ENCODE measurements around the gene ADAM10. TPM values are rescaled to one million over a fixed set of nuclear protein-coding genes. Genes with fewer than 3 reads are reported as not detected.

Gene ADAM10
- total RNA-seq, 1 experiment from 2014 or later = 91.3 TPM

- Histone ChIP-seq H4K20me1 (ENCODE audit: low read length) (no peaks in the 10 kb centered on the region), H3K4me3 (ENCODE audit: low read length) (no peak overlapping the region), H3K9me3 (ENCODE audit: low read length) (no peaks in the 10 kb centered on the region), H3K27me3 (ENCODE audit: low read length) (no peaks in the 10 kb centered on the region), H3K27ac (ENCODE audit: low read length) (no peak overlapping the region), H3F3A (ENCODE audit: low read length, unreplicated experiment) (no peaks in the 10 kb centered on the region), H3K4me1 (ENCODE audit: insufficient read depth, low read length) (no peaks in the 10 kb centered on the region), H3K9me2 (replicated peaks; ENCODE audit: low read length) (no peaks in the 10 kb centered on the region), H3K4me2 (ENCODE audit: low read length) (no peak overlapping the region), H3K79me2 (ENCODE audit: low read length) (no peaks in the 10 kb centered on the region), H2AFZ (ENCODE audit: low read length) (no peak overlapping the region), H3K36me3 (ENCODE audit: low read depth, low read length) (no peaks in the 10 kb centered on the region), H3K9ac (ENCODE audit: low read length) (no peak overlapping the region)
- DNase-seq (no peak), ATAC-seq (no peak)
- POLR2A ChIA-PET (ENCODE audit: unreplicated experiment) = interaction anchor here (0.6 kb wide), 1 partner anchor 9 kb away, joined by 3 read pairs; no protein-coding TSS in a partner anchor
- no TSS peak for BruUV-seq (replicated peaks)
- TF ChIP-seq EZH2 (IDR thresholded peaks at IDR 0.05; ENCODE audit: low read length, unreplicated experiment) (no peak), EZH2phosphoT487 (IDR thresholded peaks at IDR 0.05; ENCODE audit: borderline replicate concordance, low read length) (no peak), CTCF (conservative IDR thresholded peaks at IDR 0.05; ENCODE audit: low read depth, low read length) (no peak)
- CTCF ChIA-PET = no interaction called here
- intact Hi-C loops (cut with micrococcal nuclease) = no loop called here
Observed at GRCh38 chr15:58584789-58585461, 164.6 kb downstream of the ADAM10 start.

- Histone ChIP-seq H3K4me3 (ENCODE audit: low read length) (no peak overlapping the region), H2AFZ (ENCODE audit: low read length) (no peak overlapping the region), H3K36me3 (ENCODE audit: low read depth, low read length) (no peaks in the 10 kb centered on the region), H3K27me3 (ENCODE audit: low read length) (no peaks in the 10 kb centered on the region), H3K9me3 (ENCODE audit: low read length) (no peaks in the 10 kb centered on the region), H3F3A (ENCODE audit: low read length, unreplicated experiment) (no peaks in the 10 kb centered on the region), H3K27ac (ENCODE audit: low read length) (no peak overlapping the region), H3K79me2 (ENCODE audit: low read length) (no peaks in the 10 kb centered on the region), H3K9ac (ENCODE audit: low read length) (no peak overlapping the region), H4K20me1 (ENCODE audit: low read length) (no peaks in the 10 kb centered on the region), H3K9me2 (replicated peaks; ENCODE audit: low read length) (no peaks in the 10 kb centered on the region), H3K4me1 (ENCODE audit: insufficient read depth, low read length) (no peaks in the 10 kb centered on the region), H3K4me2 (ENCODE audit: low read length) (no peak overlapping the region)
- POLR2A ChIA-PET (ENCODE audit: unreplicated experiment) = no interaction called here
- TF ChIP-seq EZH2phosphoT487 (IDR thresholded peaks at IDR 0.05; ENCODE audit: borderline replicate concordance, low read length) = no peak
- TF ChIP-seq CTCF (conservative IDR thresholded peaks at IDR 0.05; ENCODE audit: low read depth, low read length) = no peak
- TF ChIP-seq EZH2 (IDR thresholded peaks at IDR 0.05; ENCODE audit: low read length, unreplicated experiment) = no peak
- DNase-seq (no peak), ATAC-seq (no peak)
- no TSS peak for BruUV-seq (replicated peaks)
- intact Hi-C loops (cut with micrococcal nuclease) = no loop called here
- CTCF ChIA-PET = no interaction called here
Observed at GRCh38 chr15:58583171-58583908, 166.2 kb downstream of the ADAM10 start.

- no peaks in the 10 kb centered on the region for H3K9me3 ChIP-seq (ENCODE audit: low read length)
- intact Hi-C loops (cut with micrococcal nuclease) = no loop called here
- CTCF ChIA-PET = no interaction called here
- H3K36me3 ChIP-seq (ENCODE audit: low read depth, low read length) = no peaks in the 10 kb centered on the region
- H3K4me1 ChIP-seq (ENCODE audit: insufficient read depth, low read length) = no peaks in the 10 kb centered on the region
- no peak overlapping the region for H2AFZ ChIP-seq (ENCODE audit: low read length)
- H3K9ac ChIP-seq (ENCODE audit: low read length) = no peak overlapping the region
- BruUV-seq (replicated peaks) = no TSS peak
- no peaks in the 10 kb centered on the region for H3F3A ChIP-seq (ENCODE audit: low read length, unreplicated experiment)
- H3K4me2 ChIP-seq (ENCODE audit: low read length) = no peak overlapping the region
- H4K20me1 ChIP-seq (ENCODE audit: low read length) = no peaks in the 10 kb centered on the region
- H3K9me2 ChIP-seq (replicated peaks; ENCODE audit: low read length) = no peaks in the 10 kb centered on the region
- POLR2A ChIA-PET (ENCODE audit: unreplicated experiment) = no interaction called here
- H3K4me3 ChIP-seq (ENCODE audit: low read length) = no peak overlapping the region
- DNase-seq (no peak), ATAC-seq (no peak)
- no peaks in the 10 kb centered on the region for H3K27me3 ChIP-seq (ENCODE audit: low read length)
- H3K79me2 ChIP-seq (ENCODE audit: low read length) = no peaks in the 10 kb centered on the region
- H3K27ac ChIP-seq (ENCODE audit: low read length) = no peak overlapping the region
- TF ChIP-seq CTCF (conservative IDR thresholded peaks at IDR 0.05; ENCODE audit: low read depth, low read length) = no peak
- TF ChIP-seq EZH2phosphoT487 (IDR thresholded peaks at IDR 0.05; ENCODE audit: borderline replicate concordance, low read length) = no peak
- no peak for TF ChIP-seq EZH2 (IDR thresholded peaks at IDR 0.05; ENCODE audit: low read length, unreplicated experiment)
Observed at GRCh38 chr15:58582160-58582559, 167.3 kb downstream of the ADAM10 start.

Data from PC-3 (cell line).